SKM-1 (cell line): ENCODE measurements around the gene PLCB2.

Experiments
- DNase-seq: peaks from one replicate; lab custom pipeline; 2025; ENCODE audit not compliant: unreplicated experiment; lab: John Stamatoyannopoulos, UW

The PLCB2 gene

GRCh38 chr15:40306371-40306770 lies 1.4 kb downstream of the PLCB2 start:
- DNase-seq = no peak

DNA sequence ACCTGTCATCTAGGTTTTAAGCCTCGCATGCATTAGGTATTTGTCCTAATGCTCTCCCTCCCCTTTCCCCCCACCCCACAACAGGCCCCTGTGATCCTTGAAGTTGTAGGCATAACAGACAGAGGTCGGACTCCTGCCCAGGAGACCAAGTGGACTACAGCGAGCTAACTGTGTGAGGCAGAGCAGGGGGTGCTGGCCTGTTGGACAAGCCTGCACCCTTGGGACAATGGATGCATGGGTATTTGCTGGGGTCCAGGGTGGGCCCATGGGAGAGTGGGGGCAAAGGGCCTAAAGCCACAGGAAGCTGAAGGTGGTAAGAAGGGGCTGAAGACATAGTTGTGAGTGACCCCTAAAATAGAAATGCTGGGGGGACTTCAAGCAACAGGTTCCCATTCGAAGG lies 2.5 kb downstream of the PLCB2 start:
- no peak for DNase-seq

- DNase-seq = no peak
These were observed 4.2 kb downstream of the PLCB2 start for GRCh38 chr15:40303576-40303975.

DNA sequence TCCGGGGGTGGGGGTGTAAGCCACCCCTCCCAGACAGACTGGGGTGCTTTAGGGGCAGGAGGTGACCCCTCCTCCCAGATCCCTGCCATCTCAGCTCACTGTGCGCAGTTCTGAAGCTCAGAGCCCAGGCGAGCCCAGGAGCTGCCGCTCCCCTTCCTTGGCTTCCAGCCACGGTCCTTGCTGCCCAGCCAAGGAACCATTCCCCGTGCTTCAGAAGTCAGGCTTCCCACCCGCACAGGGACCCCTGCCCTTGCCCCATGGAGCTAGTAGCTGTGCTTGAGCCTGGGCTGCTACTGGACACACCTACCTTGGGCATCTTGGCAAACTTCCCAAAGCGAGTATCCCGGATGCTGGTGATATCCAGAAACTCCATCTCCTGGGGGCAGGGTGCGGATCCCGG lies 4.8 kb downstream of the PLCB2 start:
- DNase-seq = no peak

DNA sequence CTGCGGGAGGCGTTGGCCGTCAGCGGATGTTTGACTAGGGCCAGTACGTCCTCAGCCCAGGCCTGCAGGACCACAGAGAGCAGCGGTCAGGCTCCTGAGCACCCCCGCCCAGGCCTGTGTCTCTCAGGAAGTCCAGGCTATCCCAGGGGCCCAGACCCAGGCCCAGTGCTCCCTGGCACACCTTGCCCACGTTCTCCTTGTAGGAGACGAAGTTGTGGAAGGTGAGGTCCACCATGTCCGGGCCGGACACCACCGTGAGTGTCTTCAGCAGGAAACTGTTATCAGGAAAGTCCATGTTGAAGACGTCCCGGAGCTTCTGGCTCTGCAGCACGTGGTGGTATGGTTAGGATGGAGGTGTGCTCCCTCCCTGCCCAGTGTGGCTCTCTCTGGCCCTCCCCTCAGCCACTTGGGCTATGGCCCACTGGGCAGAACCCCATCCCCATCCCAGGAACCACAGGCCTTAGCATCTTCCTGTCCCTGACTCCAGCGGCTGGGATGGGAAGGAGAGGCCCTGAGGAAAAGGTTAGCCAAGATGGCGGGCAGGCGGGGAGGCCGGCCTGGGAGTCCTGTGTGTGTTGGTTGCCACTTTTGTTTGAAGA lies 5.3 kb downstream of the PLCB2 start:
- DNase-seq = no peak

DNA sequence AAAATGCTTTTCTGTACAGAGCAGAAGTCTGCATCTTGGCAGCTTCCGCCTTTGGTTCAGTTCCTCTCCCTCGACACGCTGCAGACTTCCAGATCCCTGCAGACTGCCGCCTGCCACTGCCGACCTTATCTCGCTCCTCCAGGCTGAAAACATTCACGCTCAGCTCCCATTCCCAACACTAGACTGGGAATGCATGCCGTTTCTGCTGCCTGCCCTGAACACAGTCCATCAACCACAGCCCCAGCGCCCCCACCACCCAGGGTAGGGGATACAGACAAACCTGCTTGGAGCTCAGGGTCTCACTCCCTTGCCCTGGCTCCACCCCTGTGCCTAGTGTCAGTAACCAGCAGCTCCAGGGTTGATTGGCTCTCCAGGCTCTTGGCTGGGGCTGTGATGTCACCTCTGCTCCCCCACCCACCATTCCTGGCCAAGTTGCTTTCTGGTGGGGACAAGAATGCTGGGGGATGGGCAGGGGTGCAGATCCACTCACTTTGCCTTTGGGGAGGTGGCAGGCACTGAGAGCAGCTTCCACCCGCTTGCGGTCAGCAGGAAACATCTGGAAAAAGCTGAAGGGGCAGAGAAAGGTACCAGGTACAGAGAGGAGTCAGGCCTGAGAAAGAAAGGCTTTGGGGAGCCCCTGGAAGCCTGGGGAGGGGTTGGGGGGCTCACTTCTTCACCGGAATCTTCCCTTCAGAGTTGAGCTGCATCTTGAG lies 6.1 kb downstream of the PLCB2 start:
- DNase-seq = no peak

GRCh38 chr15:40300771-40301170 lies 7.0 kb downstream of the PLCB2 start:
- DNase-seq = no peak

- no peak for DNase-seq
These were observed 7.4 kb downstream of the PLCB2 start for GRCh38 chr15:40300367-40300766.

- DNase-seq = no peak
These were observed 9.4 kb downstream of the PLCB2 start for GRCh38 chr15:40298216-40298935.

GRCh38 chr15:40297356-40297755 lies 10.4 kb downstream of the PLCB2 start:
- DNase-seq = no peak

DNA sequence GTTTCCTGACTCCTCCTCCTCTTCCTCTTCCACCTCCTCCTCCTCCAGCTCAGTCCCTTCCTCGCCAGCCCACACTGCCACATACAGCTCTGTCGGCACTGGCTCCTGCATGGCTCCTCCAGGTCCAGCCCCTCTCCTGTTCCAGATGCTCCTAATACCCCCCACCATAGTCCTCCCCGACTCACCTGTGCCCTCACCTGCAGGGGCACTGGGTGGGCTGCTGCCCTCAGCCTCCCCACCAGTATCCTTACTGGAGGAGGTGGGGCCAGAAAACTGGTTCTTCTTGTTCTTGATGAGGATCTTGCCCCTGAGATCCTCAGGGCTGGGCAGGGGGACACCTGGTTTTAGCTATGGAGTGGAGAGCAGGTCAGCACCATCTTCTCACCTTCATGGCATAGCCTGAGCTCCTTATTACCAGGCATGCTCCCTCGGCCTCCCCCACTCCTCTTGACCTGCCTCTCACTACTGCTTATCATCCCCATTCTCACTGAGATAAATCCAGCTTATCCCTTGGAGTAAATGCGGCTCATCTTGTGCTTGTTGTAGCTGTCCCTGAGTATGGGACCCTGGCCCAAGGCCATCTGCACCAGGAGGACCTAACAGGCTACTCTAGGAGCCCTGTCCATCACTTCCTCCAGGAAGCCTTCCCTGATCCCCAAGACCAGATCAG lies 11.0 kb downstream of the PLCB2 start:
- DNase-seq = no peak

- DNase-seq = no peak
These were observed 11.7 kb downstream of the PLCB2 start for GRCh38 chr15:40295877-40296560.

- no peak for DNase-seq
These were observed 12.4 kb downstream of the PLCB2 start for GRCh38 chr15:40295297-40295696.

DNA sequence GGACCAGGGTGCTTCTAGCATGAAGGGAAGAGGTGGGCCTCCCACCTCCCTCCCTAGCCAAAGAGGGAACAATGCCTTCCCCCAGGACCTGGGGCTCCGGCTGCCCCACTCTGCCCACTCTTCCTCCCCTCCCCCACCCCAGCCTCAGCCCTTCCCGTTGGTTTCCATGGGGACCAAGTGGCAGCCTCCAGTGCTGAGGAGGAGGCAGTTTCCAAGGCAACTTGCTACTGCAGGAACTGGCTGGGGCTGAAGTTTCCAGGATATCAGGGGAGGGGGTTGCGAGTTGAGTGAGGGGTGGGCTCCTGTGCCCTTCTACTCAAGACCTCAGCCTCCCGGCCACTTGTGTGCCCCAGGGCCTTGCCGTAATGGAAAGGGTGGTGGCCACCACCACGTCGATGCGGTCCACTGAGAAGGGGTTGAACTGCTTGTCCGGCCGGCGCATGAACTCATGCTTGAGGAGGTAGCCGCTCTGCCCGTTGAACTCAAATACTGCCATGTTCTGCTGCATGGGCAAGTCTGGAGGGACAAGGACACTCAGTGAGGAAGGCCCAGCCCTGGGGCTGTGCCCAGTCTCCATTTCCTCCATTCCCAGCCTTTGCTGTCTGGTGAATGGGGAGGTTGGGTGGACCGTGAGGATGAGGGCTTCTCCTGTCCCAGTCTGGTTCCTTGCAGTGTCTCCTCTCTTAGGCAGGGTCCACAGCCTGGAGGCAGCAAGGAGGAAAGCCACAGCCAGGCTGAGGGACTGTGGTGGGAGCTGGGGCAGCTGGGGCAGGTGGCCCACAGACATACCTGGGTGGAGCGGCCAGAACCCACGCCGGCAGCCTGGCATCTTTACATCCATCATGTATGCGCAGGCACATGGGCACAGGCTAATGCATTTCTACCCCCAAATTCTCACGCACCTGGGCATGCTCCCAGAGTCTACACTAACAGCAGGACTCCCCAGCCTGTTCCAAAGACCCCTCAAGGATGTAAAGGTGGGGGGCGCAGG lies 13.5 kb downstream of the PLCB2 start:
- DNase-seq = no peak

GRCh38 chr15:40293006-40293405 lies 14.7 kb downstream of the PLCB2 start:
- DNase-seq = no peak

GRCh38 chr15:40292246-40292645 lies 15.5 kb downstream of the PLCB2 start:
- no peak for DNase-seq

DNA sequence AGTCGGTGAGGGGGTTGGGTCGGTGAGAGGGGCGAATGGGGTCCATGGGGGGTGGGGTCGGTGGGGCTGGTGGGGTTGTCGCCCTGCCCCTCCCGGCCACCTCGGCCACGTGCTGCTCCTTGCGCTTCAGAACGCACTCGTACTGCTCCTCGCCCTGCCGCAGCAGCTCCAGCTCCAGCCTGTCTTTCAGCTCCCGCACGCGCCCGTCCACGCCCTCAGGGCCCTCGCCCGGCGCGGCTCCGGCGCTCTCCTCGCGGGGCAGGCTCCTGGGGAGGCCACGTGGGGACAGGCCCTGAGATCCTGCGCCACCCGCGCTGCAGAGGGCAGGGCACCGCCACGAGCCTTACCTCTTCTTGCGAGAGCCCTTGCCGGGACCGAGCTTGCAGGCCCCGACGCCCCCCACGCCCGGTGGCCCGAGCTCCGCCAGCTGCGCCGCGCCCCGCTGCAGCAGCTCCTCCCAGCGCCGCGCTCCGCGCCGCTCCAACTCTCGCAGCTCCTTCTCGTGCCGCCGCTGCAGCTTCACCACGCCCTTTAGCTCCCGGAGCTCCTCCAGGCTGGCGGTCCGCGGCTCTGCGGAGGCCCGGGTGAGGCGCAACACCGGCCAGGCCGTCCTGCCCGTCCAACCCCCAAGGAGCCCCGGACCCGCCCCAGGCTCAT lies 16.7 kb downstream of the PLCB2 start:
- DNase-seq = no peak

DNA sequence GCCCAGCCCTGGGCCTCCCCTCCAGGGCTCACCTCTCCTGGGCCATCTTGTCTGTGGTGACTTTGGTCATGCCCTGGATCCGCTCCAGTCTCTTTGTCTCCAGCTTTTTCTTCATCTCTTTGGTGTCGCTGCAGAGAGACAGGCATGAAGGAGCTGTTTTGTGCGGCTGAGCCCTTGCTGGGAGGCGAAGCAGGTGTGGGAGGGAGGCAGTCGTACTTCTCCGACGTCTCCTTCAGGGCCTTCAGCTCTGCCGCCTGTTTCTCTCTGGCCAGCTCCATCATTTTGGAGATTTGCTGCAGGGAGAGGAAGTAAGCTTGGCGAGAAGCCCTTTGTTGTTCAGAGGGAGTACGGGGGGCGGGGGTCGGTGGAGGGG lies 17.2 kb downstream of the PLCB2 start:
- no peak for DNase-seq

DNA sequence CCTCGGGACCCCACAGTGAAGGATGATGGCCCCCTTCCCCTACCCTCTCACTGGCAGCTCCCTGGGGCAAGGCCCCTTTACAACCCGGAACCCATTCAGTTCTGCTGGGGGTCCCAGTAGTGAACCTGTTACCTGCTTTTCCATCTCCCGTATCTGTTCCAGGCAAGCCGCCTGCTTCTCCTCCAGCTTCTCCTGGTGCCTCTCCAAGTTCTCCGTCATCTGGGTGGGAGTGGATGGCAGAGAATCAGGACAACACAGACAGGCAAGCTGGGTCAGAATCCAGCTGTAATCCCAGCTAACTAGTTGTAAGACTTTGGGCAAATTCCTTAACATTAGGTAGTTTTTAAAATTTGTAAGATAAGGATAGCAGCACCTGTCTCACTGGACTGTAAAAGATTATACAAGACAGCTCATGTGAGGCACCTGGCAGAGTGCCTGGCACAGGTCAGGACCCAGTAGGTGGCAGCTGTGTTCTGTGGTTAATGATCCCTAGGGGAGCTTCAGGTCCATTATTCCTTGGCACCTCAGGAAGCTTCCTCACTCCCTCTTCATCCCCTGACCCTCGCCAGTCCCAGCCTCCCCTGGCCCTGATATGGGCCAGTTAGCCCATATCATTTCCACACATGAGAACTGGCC lies 18.5 kb downstream of the PLCB2 start:
- no peak for DNase-seq
